NCI-H345 (cell line): ENCODE measurements around the gene AKAP13.
"Not testable (repeated sequence)": the region's sequence is repeated elsewhere in the genome, so short reads cannot be mapped to it uniquely, and the experiment has no call there.

Experiments
- DNase-seq: peaks from one replicate; lab custom pipeline; 2025; lab: John Stamatoyannopoulos, UW

The AKAP13 gene

GRCh38 chr15:85788771-85789495, 408.5 kb downstream of the AKAP13 start:
- DNase-seq = peak; percentile 26

DNA sequence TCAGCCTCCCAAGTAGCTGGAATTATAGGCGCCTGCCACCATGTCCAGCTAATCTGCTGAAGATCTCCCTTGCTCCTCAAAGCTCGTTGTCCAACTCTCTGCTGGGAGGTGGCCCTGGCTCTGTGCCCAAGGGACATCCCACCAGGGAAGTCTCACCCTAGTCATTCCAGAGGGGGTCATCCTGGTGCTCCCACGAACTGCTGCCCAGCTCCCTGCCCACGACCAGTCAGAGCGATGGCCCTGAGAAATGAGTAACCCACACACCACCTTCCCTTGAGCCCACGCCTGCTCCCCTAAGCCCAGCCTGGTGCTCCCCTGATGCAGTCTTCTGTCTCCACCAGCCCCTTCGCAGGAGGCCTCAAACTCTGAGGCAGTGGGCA, 409.1 kb downstream of the AKAP13 start:
- no peak for DNase-seq

DNA sequence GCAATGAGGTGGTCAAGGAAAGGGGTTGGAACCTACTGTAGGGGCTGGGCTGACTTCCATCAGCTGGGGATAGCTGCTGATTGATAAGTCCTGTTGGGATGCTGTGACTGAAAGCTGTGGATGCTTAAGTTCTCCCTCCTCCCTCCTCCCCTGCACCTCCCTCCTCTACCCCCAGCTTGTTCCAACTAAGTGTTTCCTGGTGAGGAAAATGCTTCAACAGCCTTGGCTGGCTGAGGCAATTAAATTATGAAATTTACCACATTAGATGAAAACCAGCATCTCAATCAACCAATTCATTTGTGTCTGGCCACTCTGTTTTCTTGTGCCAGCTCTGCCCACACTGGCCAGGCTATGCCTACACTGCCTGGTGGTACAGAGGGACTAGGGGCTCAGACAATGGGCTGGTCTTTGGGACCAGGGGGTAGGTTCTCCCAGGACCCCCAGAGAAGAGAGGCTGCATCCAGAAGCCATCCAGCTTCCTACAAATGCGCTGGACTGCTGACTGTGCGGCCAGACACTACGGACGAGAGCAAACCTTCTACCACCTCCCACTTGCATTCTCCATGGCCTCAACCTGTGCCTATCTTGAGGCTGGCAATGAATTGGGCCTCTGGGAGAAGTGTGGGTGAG, 411.8 kb downstream of the AKAP13 start:
- no peak for DNase-seq

DNA sequence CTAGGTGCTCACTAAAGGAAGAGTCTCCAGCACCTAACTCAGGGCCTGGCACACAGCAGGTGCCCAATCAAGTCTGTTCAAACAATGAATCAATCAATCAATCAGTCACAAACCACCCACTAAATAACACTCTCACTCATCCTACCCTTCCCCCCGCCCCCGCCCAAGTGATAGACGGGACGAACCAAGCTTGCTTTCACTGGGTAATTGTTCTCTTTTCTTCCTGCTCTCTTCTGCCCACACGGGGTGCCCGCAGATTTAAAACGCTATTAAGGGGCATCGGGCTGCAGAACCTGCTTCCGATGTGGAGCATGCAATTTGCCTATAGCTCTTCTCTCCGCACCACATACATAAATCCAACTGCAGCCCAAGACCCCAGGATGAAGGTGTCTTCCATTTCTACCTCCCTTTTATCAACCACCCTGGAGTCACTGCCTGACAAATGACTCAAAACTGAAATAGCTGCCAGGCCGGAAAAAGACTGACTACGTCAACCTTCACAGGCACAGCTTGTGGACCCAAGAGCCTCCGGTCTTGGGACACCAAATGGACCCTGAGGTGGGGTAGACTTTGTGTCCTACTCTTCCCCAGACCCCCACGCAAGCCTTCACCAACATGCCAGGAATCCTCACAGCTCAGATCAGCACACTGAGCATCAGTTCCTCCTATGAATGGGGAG, 412.6 kb downstream of the AKAP13 start:
- DNase-seq = no peak

DNA sequence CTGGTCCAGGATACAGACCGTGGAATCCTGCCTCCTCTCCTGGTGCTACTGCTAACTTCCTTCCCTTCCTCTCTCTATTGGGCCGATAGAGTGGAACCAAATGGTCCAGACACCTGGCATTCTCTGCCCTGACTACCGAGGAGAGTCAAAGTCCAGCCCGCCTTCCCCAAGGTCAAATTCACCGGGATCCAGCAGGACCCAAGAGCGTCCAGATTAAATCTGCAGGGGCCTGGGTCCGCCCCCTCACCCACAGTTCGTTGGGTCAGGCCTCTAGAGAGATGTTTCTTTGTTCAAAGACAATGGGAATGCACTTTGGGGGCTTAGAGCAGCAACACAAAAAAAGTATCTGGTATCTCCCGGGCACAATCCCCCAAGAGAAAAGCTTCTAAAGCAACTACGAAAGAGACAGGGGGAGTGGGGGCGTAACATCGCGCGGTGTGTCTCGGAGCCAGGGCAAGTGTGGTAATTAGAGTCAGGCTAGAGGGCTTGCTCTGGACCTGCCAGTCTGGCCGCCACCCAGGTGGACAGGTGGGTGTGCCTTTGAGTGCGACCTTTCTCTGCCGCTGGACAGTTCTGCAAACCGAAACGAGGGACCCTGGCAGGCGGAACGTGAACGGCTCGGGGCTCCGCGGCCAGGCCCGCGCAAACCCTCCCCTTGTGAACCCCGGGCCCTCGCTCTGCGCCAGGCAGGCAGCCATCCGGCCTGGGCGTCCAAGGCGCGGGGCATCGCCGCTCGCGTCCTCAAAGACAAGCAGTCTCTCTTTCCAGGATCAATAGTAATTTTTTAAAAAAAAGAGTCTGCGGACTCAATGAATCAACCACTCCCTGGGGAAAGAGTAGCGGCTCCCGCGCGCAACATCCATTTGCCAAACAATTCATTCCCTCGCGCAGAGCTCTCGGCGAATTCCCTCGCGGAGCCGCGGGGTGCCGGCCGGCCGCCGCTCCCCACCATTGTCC, 413.5 kb downstream of the AKAP13 start:
- DNase-seq = peak; percentile 24

- peak; percentile 91 for DNase-seq
Observed at GRCh38 chr15:85794598-85795336, 414.4 kb downstream of the AKAP13 start, which contains the start of gene KLHL25. TSS of gene KLHL25 (minus strand) at chr15:85794925. CDS start at chr15:85769810, 25,115 bp downstream.

GRCh38 chr15:85795337-85796305, 415.2 kb downstream of the AKAP13 start:
- DNase-seq = no peak

DNA sequence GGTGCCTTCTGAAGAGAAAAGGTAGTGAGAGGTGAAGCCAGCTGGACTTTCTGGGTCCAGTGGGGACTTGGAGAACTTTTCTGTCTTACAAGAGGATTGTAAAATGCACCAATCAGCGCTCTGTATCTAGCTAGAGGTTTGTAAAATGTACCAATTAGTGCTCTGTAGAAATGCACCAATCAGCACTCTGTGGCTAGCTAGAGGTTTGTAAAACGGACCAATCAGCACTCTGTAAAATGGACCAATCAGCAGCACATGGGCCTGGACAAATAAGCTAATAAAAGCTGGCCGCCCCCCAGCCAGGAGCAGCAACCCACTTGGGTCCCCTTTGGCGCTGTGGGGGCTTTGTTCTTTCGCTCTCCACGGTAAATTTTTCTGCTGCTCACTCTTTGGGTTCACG, 416.0 kb downstream of the AKAP13 start:
- DNase-seq = not testable (repeated sequence)
